GM12864 (cell line): ENCODE measurements around the gene C3orf62.

Source experiments
- DNase-seq: peaks from one replicate; pipeline ENCODE4 v3.0.0-alpha.2; 2011; ENCODE audit warnings: low read depth
- H3K4me3 ChIP-seq: 2 replicates; pipeline ENCODE4 v1.5.1; 2011; ENCODE audit warnings: mild to moderate bottlenecking, low read depth, low read length, control low read depth
- TF ChIP-seq, protein P1 (sequence below): IDR thresholded peaks from 2 replicates; pipeline ENCODE4 v1.5.1; 2011; ENCODE audit warnings: low read depth, mild to moderate bottlenecking, moderate library complexity, low read length, control low read depth, inconsistent platforms; ENCODE audit errors: missing control alignments

Gene C3orf62

DNA sequence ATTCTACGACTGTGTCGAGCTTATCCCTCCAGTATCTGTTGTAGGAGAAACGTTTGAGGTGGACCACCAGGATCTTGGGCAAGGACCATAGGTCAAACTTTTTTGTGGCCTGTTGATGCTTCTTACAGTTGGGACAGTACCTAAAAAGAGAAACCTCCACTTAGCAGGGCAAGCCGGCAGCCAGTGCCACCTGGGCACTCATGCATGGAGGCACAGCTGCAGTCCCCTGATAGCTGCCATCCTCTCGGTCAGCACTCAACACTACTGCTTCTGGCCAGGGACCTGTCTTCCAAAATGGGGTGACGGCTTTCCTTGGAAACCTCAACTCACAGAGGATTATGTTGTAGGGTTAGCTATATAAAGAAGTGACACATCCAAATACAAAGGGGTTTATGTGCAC, 7.0 kb upstream of the C3orf62 start:
- TF ChIP-seq, protein P1, sequence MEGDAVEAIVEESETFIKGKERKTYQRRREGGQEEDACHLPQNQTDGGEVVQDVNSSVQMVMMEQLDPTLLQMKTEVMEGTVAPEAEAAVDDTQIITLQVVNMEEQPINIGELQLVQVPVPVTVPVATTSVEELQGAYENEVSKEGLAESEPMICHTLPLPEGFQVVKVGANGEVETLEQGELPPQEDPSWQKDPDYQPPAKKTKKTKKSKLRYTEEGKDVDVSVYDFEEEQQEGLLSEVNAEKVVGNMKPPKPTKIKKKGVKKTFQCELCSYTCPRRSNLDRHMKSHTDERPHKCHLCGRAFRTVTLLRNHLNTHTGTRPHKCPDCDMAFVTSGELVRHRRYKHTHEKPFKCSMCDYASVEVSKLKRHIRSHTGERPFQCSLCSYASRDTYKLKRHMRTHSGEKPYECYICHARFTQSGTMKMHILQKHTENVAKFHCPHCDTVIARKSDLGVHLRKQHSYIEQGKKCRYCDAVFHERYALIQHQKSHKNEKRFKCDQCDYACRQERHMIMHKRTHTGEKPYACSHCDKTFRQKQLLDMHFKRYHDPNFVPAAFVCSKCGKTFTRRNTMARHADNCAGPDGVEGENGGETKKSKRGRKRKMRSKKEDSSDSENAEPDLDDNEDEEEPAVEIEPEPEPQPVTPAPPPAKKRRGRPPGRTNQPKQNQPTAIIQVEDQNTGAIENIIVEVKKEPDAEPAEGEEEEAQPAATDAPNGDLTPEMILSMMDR: no peak
- no peak overlapping the region for H3K4me3 ChIP-seq
- DNase-seq: no peak

- no peak for DNase-seq
- TF ChIP-seq, protein P1: no peak
- no peak overlapping the region for H3K4me3 ChIP-seq
Measured at GRCh38 chr3:49279376-49279775, 2.3 kb upstream of the C3orf62 start.

DNA sequence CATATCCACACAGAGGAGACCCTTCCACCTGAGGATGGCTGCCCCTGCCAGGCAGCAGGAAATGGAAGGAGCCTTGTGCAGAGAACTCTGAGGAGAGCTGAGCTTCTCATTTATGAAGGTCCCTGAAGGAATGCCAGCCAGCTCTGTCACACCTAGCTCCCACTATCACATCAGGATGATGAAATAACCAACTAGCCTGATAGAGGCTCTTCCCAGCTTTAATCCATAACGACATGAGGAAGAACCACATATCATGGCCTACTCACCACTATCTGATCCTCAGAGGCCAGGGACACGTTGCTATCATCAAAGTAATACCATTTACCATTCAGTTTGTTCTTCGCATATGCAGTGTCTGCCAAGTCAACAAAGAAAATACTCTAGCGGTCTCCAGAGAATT, 1.5 kb upstream of the C3orf62 start:
- TF ChIP-seq, protein P1: no peak
- DNase-seq: no peak
- H3K4me3 ChIP-seq: no peak overlapping the region

GRCh38 chr3:49277383-49277775, 347 bp upstream of the C3orf62 start:
- peak overlapping the region; percentile 60 for H3K4me3 ChIP-seq
- no peak for DNase-seq
- TF ChIP-seq, protein P1: no peak

GRCh38 chr3:49273825-49274532, 3.1 kb downstream of the C3orf62 start:
- no peak for DNase-seq
- no peak overlapping the region for H3K4me3 ChIP-seq
- TF ChIP-seq, protein P1: no peak

DNA sequence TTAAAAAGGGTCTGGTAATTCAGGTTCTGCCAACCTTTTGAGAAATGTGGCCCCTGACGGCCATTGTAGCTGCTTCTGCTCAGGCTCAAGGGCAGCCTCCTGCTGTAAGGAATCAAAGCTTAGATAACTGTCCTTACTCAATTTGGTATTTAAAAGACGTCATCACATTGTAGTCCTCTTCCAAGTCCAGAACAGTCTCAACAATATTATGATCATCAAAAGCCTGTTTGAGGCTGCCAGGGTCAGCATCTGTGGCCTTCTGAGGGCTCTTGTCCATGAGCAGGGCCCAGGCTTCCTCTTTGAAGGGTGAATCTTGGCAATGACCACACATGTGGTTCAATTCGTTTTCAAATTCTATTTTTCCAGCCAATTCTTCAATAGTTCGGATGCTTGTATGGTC, 6.0 kb downstream of the C3orf62 start:
- no peak for DNase-seq
- TF ChIP-seq, protein P1: no peak
- no peak overlapping the region for H3K4me3 ChIP-seq

DNA sequence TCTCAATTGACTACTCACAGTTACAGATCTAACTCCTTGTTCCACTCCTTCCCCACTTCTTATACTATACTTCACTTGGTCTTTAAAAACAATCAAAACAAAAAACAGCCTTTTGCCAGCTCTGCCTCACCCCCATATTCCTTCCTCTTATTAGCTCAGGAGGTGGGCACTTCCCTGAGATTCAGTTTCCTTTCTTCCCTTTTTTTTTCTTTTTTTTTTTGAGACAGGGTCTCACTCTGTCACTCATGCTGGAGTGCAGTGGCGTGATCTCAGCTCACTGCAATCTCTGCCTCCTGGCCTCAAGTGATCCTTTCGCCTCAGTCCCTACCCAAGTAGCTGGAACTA, 6.9 kb downstream of the C3orf62 start:
- TF ChIP-seq, protein P1: no peak
- DNase-seq: no peak
- H3K4me3 ChIP-seq: no peak overlapping the region
